Activated CD8-positive, alpha-beta memory T cell treated with anti-CD3 and anti-CD28 coated beads, Interleukin-2, amount 50 U/mL, for 1 hour (primary cell): Measurements from ENCODE around the gene MT1A.

Experiments used
- DNase-seq: peaks from one replicate; pipeline ENCODE4 v3.0.0-alpha.2; 2020; ENCODE audit errors: extremely low read depth

Gene MT1A

GRCh38 chr16:56631197-56631596 is 7.3 kb upstream of the MT1A start:
- no peak for DNase-seq

- DNase-seq: no peak
These were observed 6.7 kb upstream of the MT1A start for GRCh38 chr16:56631832-56632155.

- DNase-seq: no peak
These were observed 6.2 kb upstream of the MT1A start, which contains the start of gene MT1M for GRCh38 chr16:56632156-56632847. MT1M (plus strand) TSS chr16:56632659; CDS start chr16:56632732, 73 bp downstream.

- DNase-seq: no peak
These were observed 5.6 kb upstream of the MT1A start for GRCh38 chr16:56632848-56633365.

- no peak for DNase-seq
These were observed 4.9 kb upstream of the MT1A start for GRCh38 chr16:56633535-56633934.

GRCh38 chr16:56634715-56635440 is 3.6 kb upstream of the MT1A start:
- DNase-seq: no peak

GRCh38 chr16:56635441-56635967 is 3.0 kb upstream of the MT1A start:
- DNase-seq: no peak

- no peak for DNase-seq
These were observed 1.7 kb upstream of the MT1A start for GRCh38 chr16:56636616-56637413.

GRCh38 chr16:56639045-56639444 is 579 bp downstream of the MT1A start:
- DNase-seq: no peak

GRCh38 chr16:56640076-56640475 is 1.6 kb downstream of the MT1A start:
- DNase-seq: no peak

- DNase-seq: no peak
These were observed 2.7 kb downstream of the MT1A start for GRCh38 chr16:56641166-56641565.

- peak; percentile 43 for DNase-seq
These were observed 4.8 kb downstream of the MT1A start for GRCh38 chr16:56643080-56643778.

GRCh38 chr16:56643833-56644232 is 5.4 kb downstream of the MT1A start:
- DNase-seq: no peak

- DNase-seq: no peak
These were observed 6.8 kb downstream of the MT1A start for GRCh38 chr16:56645311-56645710.

GRCh38 chr16:56645838-56646237 is 7.4 kb downstream of the MT1A start:
- DNase-seq: no peak

- no peak for DNase-seq
These were observed 9.4 kb downstream of the MT1A start for GRCh38 chr16:56647641-56648431.

GRCh38 chr16:56649271-56649670 is 10.8 kb downstream of the MT1A start:
- DNase-seq: no peak

- no peak for DNase-seq
These were observed 11.4 kb downstream of the MT1A start for GRCh38 chr16:56649820-56650219.

- DNase-seq: no peak
These were observed 13.1 kb downstream of the MT1A start, which contains the start of gene MT1B for GRCh38 chr16:56651586-56651985. MT1B (plus strand) TSS chr16:56651886; CDS start chr16:56651954, 68 bp downstream.

- DNase-seq: no peak
These were observed 14.1 kb downstream of the MT1A start for GRCh38 chr16:56652600-56652999.

- DNase-seq: no peak
These were observed 14.8 kb downstream of the MT1A start for GRCh38 chr16:56653218-56653617.
